ENCODE data around the gene PHF14. TPM values are rescaled to one million over a fixed set of nuclear protein-coding genes. Genes with fewer than 3 reads are reported as not detected.

Gene PHF14
- polyA plus RNA-seq, 4 donors = 64.3 to 87.4 (median 73.0) TPM

GRCh38 chr7:11168650-11169170, 195.0 kb downstream of the PHF14 start:
- DNase-seq (ENCODE audit: low read depth in 4 of 4, low spot score in 2 of 4) = no peak

DNA sequence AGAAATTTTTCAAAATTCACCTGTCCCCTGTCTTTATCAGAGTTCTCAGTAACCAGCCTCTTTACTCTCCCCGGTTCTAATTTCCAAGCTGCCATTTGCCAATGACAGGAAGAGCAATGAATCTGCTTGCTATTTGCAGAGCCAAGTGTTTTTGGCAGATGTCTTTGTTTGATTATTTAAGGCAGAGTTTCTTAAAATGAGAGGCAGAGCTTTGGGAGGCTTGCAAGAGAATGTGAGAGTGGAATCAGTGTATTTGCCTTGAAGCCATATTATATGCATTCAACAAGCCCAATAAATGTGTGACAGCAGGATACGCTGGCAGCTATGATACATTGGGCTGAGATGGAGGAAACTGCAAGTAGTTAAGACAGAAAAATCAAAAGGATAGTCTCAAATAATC, 196.5 kb downstream of the PHF14 start:
- DNase-seq (ENCODE audit: low read depth in 4 of 4, low spot score in 2 of 4) = no peak

DNA sequence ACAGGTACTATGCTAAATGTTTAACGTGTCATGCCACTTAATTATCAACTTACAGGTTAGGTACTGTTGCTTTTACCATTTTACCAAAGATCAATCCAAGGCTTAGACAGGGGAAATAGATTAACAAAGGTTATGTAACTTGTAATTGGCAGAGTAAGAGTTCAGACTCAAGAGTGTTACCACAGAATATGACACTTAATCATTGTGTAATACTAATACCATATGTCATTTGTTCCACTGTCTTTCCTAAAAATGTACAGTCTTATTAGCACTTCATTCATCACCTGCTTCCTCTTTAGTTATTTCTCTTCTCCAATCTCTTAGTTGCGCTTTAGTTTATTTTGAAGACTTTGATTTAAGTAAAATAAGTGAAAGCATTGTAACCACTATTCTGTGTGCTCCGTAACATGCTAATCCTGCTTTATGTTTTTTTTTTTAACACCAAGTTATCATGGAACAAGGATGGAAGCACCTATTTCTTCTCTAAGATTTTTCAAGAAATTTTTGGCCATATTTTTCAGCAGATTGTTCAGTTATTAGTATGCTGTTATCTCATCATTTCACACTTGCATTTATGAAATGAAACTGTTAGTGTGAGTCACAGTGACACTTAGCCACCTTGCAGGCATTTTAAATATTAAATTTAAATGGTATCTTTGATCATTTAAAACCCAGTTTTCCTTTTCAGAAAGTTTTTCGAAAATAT, 197.3 kb downstream of the PHF14 start:
- DNase-seq (ENCODE audit: low read depth in 4 of 4, low spot score in 2 of 4) = no peak

DNA sequence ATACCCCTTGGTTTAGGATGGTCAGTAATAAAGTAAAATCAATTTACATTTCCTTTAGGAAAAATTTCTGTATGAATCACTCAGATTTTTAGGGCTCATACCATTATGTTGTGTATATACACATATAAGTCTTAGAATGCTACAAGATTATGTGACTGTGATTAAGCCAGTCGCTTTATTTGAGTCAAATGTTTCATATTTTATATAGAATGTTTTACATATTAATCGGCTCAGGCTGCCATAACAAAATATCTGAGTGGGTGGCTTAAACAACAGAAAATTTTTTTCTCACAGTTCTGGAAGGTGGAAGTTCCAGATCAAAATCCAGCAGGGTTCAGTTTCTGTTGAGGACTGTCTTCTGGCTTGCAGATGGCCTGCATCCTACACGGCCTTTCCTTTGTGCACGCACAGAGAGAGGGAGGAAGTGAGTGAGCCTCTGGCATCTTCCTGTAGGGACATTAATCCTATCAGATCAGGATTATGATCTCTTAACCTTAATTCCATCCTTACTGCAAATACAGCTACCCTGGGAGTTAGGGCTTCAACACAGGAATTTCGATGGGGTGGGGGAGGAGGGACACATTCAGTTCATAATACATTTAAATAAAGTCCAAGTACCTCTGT, 198.0 kb downstream of the PHF14 start:
- no peak for DNase-seq (ENCODE audit: low read depth in 4 of 4, low spot score in 2 of 4)

- no peak for DNase-seq (ENCODE audit: low read depth in 4 of 4, low spot score in 2 of 4)
Measured at GRCh38 chr7:11172835-11173234, 199.2 kb downstream of the PHF14 start.

DNA sequence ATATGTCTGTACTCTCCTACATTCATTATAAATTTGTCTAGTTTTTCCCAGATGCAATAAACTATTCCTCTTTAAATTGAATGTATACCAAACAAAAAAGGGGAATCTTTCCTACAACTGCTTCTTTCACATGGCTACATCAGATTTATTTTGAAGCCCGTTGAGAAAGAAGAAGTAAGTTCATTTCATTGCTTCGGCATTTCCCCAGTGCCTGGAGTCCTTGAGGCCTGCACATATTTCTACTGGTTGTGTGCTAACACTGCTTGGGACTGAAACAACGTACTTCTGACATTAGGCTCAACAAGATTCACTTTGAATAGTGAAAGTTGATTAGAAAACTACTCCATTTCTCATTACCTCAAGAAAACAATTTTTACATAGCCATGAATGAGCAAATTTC, 201.7 kb downstream of the PHF14 start:
- DNase-seq (ENCODE audit: low read depth in 4 of 4, low spot score in 2 of 4) = no peak

DNA sequence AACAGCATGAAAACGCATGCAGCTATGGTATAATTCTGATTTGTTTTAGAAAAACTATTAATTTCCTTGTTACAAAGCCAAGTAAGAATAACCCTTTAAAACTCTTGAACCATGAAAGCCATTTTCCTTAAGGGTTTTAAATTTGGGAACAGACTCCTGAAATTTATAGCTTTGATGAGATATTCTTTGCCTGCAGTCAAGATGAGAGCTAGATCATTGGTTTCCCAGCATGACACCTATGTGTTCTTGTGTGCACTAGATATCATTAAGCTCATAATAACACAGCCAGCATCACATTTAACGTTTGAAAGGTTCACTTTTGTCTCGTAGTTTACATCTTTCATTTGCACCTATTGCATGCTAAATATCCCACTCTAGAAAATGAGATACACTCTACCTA, 202.2 kb downstream of the PHF14 start:
- no peak for DNase-seq (ENCODE audit: low read depth in 4 of 4, low spot score in 2 of 4)

GRCh38 chr7:11176985-11177555, 203.4 kb downstream of the PHF14 start:
- no peak for DNase-seq (ENCODE audit: low read depth in 4 of 4, low spot score in 2 of 4)

- no peak for DNase-seq (ENCODE audit: low read depth in 4 of 4, low spot score in 2 of 4)
Measured at GRCh38 chr7:11177793-11178192, 204.1 kb downstream of the PHF14 start.

DNA sequence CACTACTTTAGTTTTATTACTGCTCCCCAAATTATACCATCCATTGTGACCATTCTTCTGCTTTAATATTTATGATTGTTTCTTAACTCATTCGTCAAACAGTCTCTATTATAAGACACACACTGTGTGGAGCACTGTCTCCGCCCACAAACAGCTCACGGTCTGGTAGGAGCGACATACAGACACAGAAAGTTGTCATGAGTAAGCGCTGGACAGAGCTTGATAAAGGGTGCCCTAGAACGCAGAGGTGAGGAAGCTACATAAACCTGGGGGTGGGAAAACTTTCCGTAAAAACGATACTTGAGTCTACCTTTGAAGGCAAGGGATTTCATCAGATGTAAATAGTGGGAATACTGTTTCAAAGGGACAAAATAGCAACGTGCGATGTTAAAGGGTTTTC, 207.9 kb downstream of the PHF14 start:
- DNase-seq (ENCODE audit: low read depth in 4 of 4, low spot score in 2 of 4) = no peak

DNA sequence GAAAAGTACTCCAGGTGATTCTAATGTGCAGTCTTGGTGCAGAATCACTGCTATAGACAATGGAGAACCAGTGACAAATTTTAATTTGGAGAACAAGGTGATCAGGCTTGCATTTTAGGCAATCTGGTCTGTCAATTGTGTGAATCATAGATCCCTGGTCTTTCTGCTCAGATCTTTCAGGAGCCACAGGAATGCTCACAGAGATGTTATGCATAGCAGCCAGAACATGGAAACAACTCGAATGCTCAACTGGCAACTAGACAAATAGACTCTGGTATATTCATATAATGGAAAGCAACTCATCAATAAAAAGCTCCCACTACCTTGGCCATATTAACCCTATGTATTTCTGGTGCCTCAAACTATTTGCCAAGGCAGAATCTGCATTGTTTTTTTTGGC, 209.1 kb downstream of the PHF14 start:
- DNase-seq (ENCODE audit: low read depth in 4 of 4, low spot score in 2 of 4) = no peak

- DNase-seq (ENCODE audit: low read depth in 4 of 4, low spot score in 2 of 4) = no peak
Measured at GRCh38 chr7:11185179-11185815, 211.6 kb downstream of the PHF14 start.

DNA sequence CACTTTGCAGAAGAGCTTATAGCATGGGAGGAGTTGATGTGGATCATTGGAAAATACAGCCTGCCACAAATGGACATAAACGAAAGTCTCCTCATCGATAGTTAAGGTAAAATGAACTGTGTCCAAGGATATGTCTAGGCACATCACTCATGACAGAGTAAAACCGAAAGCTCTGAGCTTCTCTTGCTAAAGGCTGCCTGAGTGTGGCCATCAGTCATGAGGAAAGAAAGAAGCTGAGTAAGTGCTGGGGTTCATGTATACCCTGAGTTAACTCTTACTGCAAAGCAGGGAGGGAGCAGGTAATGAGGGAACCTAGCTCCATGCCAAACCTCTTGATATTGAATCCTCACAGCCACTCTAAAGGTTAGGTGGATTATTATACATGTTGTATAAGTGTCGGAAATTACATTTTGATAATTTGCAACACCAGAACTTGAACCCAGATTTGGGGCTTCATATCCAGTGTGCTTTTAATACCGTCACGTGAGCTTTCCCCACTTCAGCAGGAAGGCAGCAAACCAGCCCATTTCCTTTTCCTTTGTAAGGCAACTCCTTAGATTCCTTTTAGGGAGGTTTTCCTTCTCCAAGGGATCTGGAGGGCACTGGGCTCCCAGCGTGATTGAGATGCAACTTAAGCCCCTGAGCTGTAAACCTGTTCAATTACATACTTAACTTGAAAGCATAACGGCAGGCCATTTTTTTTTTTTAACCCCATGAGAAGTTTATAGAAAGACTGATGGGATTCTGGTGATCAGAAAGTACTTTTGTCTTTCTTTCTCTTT, 215.0 kb downstream of the PHF14 start:
- no peak for DNase-seq (ENCODE audit: low read depth in 4 of 4, low spot score in 2 of 4)

- no peak for DNase-seq (ENCODE audit: low read depth in 4 of 4, low spot score in 2 of 4)
Measured at GRCh38 chr7:11191081-11191480, 217.4 kb downstream of the PHF14 start.

DNA sequence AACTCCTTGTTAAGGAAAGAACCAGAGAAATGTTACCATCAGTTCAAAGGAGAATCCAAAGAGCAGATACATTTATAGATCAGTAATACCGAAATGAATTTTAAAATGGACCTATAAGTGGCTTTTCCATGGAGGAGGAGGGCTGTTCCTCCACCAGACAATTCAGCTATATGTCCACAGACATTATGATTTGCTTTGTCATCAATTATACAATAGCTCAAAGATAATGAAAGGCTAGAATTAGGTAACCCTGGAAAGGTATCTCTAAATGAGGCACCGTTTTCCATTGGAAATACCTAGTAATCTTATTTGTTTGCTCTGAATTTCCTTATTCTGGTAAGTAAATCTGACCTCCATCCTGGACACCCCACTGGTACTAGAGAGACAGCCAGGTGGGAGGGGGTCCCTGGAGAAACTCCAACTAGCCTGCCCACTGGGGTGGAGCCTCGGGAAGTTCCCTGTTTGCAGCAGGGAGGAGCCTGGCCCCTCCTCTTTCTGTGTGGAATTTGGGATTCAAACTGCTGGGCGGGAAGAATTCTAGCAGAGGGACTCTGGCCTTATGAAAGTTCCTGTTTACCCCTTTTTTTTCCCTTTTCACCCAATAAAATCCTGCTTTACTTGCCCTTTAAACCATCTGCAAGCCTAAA, 218.0 kb downstream of the PHF14 start:
- DNase-seq (ENCODE audit: low read depth in 4 of 4, low spot score in 2 of 4) = no peak

GRCh38 chr7:11192506-11192905, 218.8 kb downstream of the PHF14 start:
- DNase-seq (ENCODE audit: low read depth in 4 of 4, low spot score in 2 of 4) = no peak

- DNase-seq (ENCODE audit: low read depth in 4 of 4, low spot score in 2 of 4) = no peak
Measured at GRCh38 chr7:11193131-11193867, 219.6 kb downstream of the PHF14 start.

DNA sequence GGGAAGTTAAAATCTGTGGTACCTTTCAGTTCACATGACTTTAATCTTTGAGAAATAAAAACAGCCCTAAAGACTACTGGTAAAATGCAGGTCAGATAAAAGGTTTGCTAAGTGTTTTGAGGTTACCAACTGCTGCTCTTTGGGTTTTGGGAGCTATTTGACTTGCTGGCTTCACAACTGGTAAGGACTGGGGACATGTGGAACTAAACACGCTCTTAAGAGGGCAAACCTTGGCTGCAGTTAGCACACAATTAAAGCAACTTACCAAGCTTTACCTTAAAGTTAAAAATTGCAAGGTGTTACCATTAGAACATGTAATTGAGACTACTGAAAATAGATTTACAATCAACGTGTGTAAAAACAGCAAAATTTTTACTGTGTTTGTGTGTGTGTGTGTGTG, 220.2 kb downstream of the PHF14 start:
- DNase-seq (ENCODE audit: low read depth in 4 of 4, low spot score in 2 of 4) = no peak

DNA sequence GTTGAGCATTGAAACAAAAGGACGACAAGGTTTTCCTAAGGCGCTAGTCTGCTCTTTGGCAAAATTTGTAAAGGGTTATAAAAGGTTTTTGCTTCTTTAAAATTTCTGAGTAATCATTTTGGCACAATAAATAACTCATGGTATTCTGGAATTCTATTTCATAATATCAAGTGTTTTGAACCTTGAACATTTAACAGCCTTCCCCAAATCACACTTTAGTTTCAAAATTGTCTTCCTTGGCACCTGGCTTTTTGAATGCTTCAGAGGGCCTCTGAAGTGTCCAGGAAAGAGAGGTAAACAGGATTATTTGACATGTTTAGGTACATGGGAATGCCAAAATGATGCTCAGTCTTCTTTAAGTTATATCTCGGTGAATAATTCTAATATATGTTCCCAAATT, 220.8 kb downstream of the PHF14 start:
- DNase-seq (ENCODE audit: low read depth in 4 of 4, low spot score in 2 of 4) = no peak

GRCh38 chr7:11195502-11195901, 221.8 kb downstream of the PHF14 start:
- no peak for DNase-seq (ENCODE audit: low read depth in 4 of 4, low spot score in 2 of 4)

Measured in left renal cortex interstitium (tissue), 4 donors.